Measurements from ENCODE around the gene GALM.

DNA sequence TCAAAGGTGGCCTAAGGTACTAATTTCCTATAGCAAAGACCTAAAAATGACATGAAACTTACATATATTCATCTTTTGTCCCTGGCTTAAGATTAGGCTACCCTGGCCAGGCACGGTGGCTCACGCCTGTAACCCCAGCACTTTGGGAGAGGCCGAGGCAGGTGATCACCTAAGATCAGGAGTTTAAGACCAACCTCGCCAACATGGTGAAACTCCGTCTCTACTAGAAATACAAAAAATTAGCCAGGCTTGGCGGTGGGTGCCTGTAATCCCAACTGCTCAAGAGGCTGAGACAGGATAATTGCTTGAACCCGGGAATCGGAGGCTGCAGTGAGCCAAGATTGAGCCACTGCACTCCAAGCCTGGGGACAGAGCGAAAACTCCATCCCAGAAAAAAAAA lies 79.4 kb downstream of the GALM start:
- TF ChIP-seq, protein P1, sequence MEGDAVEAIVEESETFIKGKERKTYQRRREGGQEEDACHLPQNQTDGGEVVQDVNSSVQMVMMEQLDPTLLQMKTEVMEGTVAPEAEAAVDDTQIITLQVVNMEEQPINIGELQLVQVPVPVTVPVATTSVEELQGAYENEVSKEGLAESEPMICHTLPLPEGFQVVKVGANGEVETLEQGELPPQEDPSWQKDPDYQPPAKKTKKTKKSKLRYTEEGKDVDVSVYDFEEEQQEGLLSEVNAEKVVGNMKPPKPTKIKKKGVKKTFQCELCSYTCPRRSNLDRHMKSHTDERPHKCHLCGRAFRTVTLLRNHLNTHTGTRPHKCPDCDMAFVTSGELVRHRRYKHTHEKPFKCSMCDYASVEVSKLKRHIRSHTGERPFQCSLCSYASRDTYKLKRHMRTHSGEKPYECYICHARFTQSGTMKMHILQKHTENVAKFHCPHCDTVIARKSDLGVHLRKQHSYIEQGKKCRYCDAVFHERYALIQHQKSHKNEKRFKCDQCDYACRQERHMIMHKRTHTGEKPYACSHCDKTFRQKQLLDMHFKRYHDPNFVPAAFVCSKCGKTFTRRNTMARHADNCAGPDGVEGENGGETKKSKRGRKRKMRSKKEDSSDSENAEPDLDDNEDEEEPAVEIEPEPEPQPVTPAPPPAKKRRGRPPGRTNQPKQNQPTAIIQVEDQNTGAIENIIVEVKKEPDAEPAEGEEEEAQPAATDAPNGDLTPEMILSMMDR (IDR thresholded peaks at IDR 0.05; ENCODE audit: poor library complexity) = no peak
- no peak for TF ChIP-seq EZH2phosphoT487 (IDR thresholded peaks at IDR 0.05; ENCODE audit: low read depth, severe bottlenecking, unreplicated experiment)
- TF ChIP-seq EZH2 (IDR thresholded peaks at IDR 0.05; ENCODE audit: borderline replicate concordance) = no peak

Data from hepatocyte (in vitro differentiated cells).